ENCODE results near the gene SIPA1. TPM values are rescaled to one million over a fixed set of nuclear protein-coding genes. Genes with fewer than 3 reads are reported as not detected.

Gene SIPA1
- total and polyA plus RNA-seq, 9 of the 15 experiments (the other 6 are each of a cell fraction or from before 2014, with no cell fraction given) = 0.25 to 85.8 (median 16.8) TPM

GRCh38 chr11:65662799-65663638, 25.1 kb downstream of the SIPA1 start, which contains the start of gene RELA (continued):
- TF ChIP-seq, protein P1, sequence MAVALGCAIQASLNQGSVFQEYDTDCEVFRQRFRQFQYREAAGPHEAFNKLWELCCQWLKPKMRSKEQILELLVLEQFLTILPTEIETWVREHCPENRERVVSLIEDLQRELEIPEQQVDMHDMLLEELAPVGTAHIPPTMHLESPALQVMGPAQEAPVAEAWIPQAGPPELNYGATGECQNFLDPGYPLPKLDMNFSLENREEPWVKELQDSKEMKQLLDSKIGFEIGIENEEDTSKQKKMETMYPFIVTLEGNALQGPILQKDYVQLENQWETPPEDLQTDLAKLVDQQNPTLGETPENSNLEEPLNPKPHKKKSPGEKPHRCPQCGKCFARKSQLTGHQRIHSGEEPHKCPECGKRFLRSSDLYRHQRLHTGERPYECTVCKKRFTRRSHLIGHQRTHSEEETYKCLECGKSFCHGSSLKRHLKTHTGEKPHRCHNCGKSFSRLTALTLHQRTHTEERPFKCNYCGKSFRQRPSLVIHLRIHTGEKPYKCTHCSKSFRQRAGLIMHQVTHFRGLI (CRISPR knock-in tag; IDR thresholded peaks at IDR 0.05) = no peak
- no peak for TF ChIP-seq XRCC3 (IDR thresholded peaks at IDR 0.05)
- TF ChIP-seq, protein P2, sequence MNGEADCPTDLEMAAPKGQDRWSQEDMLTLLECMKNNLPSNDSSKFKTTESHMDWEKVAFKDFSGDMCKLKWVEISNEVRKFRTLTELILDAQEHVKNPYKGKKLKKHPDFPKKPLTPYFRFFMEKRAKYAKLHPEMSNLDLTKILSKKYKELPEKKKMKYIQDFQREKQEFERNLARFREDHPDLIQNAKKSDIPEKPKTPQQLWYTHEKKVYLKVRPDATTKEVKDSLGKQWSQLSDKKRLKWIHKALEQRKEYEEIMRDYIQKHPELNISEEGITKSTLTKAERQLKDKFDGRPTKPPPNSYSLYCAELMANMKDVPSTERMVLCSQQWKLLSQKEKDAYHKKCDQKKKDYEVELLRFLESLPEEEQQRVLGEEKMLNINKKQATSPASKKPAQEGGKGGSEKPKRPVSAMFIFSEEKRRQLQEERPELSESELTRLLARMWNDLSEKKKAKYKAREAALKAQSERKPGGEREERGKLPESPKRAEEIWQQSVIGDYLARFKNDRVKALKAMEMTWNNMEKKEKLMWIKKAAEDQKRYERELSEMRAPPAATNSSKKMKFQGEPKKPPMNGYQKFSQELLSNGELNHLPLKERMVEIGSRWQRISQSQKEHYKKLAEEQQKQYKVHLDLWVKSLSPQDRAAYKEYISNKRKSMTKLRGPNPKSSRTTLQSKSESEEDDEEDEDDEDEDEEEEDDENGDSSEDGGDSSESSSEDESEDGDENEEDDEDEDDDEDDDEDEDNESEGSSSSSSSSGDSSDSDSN (IDR thresholded peaks at IDR 0.05; ENCODE audit: borderline replicate concordance in 1 of 2, low read depth in 2 of 2, low read length in 2 of 2) = peak; percentile 31 to 53; a peak in 2 of 4 replicates
- TF ChIP-seq GATA2 (CRISPR knock-in tag; IDR thresholded peaks at IDR 0.05) = no peak
- TF ChIP-seq POLR2H (tag; IDR thresholded peaks at IDR 0.05; ENCODE audit: low read depth) = peak; percentile 76
- no peak for TF ChIP-seq MTF1 (CRISPR knock-in tag; IDR thresholded peaks at IDR 0.05; ENCODE audit: borderline replicate concordance)
- TF ChIP-seq ZNF143 (CRISPR knock-in tag; IDR thresholded peaks at IDR 0.05) = no peak
- TF ChIP-seq NBN (IDR thresholded peaks at IDR 0.05; ENCODE audit: low read depth) = 0 out of 2 replicates have a peak, but pooled peaks have one; percentile 26
- no peak for TF ChIP-seq ZKSCAN8 (CRISPR knock-in tag; IDR thresholded peaks at IDR 0.05)
- TF ChIP-seq E2F1 (CRISPR knock-in tag; IDR thresholded peaks at IDR 0.05) = no peak; the same call in 1 of the 2 replicates
- peak; percentile 32 for TF ChIP-seq TBP (optimal IDR thresholded peaks at IDR 0.05; ENCODE audit: low read depth, low read length)
- TF ChIP-seq ZBTB17 (CRISPR knock-in tag; IDR thresholded peaks at IDR 0.05) = peak; percentile 80
- TF ChIP-seq RBM34 (IDR thresholded peaks at IDR 0.05; ENCODE audit: borderline replicate concordance, insufficient read depth, low read length) = no peak
- 0 out of 2 replicates have a peak, but pooled peaks have one; percentile 70 for TF ChIP-seq KAT7 (CRISPR knock-in tag; IDR thresholded peaks at IDR 0.05; ENCODE audit: borderline replicate concordance)
- peak; percentile 68 for TF ChIP-seq POLR2AphosphoS5 (IDR thresholded peaks at IDR 0.05; ENCODE audit: control insufficient read depth, insufficient read depth, low read depth, low read length)
- TF ChIP-seq, protein P3, sequence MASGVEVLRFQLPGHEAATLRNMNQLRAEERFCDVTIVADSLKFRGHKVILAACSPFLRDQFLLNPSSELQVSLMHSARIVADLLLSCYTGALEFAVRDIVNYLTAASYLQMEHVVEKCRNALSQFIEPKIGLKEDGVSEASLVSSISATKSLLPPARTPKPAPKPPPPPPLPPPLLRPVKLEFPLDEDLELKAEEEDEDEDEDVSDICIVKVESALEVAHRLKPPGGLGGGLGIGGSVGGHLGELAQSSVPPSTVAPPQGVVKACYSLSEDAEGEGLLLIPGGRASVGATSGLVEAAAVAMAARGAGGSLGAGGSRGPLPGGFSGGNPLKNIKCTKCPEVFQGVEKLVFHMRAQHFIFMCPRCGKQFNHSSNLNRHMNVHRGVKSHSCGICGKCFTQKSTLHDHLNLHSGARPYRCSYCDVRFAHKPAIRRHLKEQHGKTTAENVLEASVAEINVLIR (CRISPR knock-in tag; IDR thresholded peaks at IDR 0.05) = peak; percentile 41; the same call in 1 of the 2 replicates
- TF ChIP-seq, protein P4, sequence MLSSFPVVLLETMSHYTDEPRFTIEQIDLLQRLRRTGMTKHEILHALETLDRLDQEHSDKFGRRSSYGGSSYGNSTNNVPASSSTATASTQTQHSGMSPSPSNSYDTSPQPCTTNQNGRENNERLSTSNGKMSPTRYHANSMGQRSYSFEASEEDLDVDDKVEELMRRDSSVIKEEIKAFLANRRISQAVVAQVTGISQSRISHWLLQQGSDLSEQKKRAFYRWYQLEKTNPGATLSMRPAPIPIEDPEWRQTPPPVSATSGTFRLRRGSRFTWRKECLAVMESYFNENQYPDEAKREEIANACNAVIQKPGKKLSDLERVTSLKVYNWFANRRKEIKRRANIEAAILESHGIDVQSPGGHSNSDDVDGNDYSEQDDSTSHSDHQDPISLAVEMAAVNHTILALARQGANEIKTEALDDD (IDR thresholded peaks at IDR 0.05) = no peak
- peak; percentile 71 for TF ChIP-seq CREB1 (IDR thresholded peaks at IDR 0.05)
- TF ChIP-seq CREB1 (CRISPR knock-in tag; IDR thresholded peaks at IDR 0.05) = no peak; the same call in 1 of the 2 replicates
